Non-pigmented ciliary epithelial cell (primary cell): Measurements from ENCODE around the gene NR6A1.

Source experiments
- DNase-seq: peaks from one replicate; pipeline ENCODE4 v3.0.0-alpha.2; 2010; ENCODE audit warnings: low read depth

The NR6A1 gene

GRCh38 chr9:124526174-124526573 lies 244.9 kb downstream of the NR6A1 start:
- DNase-seq: no peak

DNA sequence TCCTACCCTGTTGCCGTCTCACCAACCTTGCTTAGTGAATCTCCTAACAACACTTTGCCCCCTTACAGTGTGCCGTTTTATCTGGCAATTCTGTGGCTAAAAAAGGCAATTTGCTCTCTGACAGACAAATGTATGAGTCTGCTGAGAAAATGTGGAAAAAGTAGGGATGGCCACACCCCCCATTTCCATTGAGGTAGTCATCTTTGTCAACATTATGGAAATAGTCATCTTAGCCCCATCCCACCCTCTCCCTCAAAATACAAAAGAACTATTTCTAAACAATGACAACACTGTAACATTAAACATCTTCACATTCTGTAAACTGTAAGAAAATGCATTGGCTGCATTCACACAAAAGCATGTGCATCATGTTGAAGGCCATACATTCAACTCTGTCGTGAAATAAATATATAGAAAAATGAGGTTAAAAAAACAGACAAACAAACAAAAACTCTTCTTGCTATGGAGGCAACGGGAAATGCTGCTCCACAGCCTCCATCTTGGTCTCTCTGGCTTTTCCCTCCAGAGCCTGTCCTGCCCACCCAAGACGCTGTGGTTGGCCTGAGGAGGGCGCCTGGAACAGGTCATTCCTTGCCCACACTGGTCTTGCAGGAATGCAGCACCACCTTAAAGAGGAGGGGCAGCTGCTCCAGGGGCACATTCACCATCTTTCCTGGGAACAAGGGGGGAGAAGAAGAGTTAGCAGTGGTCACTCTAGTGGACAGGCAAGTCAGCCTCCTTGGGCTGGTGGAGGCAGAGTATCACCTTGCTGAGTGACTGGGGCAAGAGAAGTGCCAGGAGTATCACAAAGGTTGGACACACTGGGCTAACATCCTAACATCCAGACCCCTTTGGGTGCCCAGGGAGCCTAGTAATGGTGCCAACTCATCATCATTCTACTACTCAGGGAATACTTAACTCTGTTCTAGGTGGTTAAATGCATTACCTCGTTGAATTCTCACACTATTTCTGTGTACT lies 248.7 kb downstream of the NR6A1 start:
- DNase-seq: no peak

DNA sequence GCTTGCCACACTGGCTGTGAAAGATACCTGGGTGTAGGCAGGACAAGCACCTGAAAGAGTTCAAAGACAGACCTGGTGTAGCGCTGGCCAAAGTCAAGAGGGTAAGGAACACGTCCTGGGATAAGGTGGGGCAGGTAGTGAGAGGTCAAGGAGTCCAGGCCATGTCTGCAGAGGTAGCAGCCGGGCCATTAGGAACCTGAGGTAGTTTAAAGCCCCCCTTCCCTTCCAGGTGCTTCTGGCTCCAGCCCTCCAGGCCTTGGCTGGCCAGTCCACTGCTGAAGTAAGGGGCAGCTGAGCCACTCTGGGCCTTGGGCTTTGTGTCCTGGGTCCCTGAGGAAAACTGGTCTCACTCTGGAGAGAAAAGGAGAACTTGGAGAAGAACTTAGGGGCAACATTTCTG lies 250.0 kb downstream of the NR6A1 start:
- DNase-seq: no peak

- DNase-seq: no peak
These were observed 250.9 kb downstream of the NR6A1 start for GRCh38 chr9:124520206-124520596.

DNA sequence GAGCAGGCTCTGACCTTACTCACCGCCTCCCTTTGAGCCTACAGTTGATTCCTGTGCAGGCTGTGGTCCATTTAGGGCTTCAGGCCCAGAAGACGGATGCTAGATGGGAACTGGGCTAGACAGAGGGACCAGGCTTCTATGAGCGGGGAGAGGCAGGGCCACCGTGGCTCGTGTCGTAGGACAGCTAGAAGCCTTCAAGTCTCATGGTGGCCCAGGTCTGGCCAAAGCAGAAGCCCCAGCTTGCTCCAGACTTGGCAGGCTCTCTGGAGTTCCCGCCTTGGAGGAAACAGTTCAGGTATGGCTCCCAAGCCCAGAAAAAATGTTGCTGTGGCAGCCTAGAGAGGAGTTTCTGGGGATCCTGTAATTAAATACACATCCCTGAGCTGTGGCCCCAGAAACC lies 253.0 kb downstream of the NR6A1 start:
- no peak for DNase-seq

- no peak for DNase-seq
These were observed 253.5 kb downstream of the NR6A1 start for GRCh38 chr9:124517600-124517999.

DNA sequence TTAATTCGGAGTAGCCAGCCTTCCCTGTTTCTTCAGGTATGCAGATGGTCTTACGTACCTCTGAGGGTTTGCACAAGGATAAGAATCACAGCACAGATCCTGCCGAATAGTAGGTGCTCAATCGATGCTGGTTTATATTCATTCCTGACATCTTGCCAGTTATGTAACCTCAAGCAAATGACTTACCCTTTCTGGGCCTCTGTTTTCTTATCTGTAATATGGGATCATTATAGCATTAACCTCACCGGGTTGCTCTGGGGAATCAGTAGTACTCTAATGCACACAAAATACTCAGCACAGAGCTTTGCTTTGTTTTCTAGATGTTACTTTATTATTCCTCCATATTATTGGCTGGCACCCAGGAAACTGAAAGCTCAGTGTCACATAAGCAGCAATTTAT lies 256.2 kb downstream of the NR6A1 start:
- no peak for DNase-seq

GRCh38 chr9:124514125-124514524 lies 257.0 kb downstream of the NR6A1 start:
- DNase-seq: no peak

DNA sequence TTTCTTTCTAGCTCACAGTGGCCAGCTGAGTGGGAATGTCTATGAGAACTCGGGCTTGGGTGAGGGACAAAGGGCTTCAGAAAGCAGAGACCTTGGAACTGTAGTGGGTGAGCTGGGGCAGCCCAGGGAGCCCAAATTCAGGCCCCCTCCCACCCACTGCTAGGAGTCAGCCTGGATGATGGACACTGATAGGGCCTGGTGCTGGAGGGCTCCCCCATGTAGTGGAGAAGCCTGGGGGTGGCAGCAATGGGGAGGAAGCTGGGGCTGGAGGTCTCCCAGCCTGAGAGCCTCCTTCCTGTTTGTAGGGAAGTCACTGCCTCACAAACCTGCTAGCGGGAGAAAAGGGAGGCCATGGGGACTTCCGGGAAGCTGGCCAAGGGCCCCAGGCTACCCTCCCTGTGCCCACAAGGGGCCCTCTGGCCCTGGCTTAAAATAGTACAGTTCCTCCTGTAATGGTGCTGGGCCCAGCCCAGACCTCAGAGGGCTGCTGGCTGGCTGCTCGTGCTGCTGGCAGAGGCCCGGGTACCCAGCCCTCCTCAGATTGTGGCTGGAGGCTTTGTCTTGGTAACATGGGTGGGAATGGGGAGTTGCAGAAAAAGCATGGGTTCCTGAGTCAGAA lies 257.6 kb downstream of the NR6A1 start:
- DNase-seq: no peak

- DNase-seq: no peak
These were observed 258.3 kb downstream of the NR6A1 start for GRCh38 chr9:124512806-124513204.

DNA sequence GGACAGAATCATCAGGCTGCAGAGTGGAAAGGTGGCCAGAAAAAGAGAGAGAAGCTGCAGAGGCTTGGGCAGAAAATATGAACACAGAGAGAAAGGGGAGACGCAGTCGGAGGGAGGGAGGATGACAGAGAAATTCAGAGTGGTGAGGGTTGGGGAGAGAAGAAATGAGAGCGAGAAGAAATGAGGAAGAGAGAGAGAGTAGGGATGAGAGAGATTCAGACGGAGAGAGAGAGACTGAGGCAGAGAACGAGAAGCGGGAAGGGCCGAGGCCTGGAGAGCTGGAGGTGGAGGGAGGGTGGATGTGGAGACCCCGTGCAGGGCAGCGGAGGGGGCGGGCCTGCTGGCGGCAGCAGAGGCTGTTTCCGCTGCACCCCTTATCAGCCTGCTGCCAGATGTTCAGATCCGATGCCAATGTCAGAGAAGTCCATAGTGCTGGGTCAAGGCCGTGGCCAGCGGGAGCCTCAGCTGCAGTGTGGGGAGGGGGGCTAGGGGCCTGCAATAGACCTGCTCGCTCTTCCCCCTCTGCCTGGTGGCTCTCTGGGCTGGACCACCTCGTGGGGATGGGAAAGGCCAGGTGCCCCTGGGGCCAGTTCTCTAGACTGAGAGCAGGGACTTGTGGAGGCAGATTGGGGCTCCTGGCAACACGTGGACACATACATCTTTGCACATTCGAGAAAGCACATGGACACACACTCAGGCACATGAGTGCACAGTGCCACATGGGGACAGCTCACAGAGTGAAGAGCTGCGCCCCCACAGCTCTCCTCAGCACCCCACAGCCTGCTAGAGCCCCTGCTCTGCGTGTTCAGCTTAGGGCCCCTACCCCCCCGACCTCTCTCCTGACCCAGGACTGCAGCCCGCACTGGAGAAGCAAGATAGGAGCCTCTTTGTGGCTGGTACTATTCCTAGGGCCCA lies 259.0 kb downstream of the NR6A1 start:
- DNase-seq: no peak

- DNase-seq: no peak
These were observed 259.7 kb downstream of the NR6A1 start for GRCh38 chr9:124511426-124511840.

GRCh38 chr9:124510650-124511425 lies 260.3 kb downstream of the NR6A1 start:
- DNase-seq: no peak

DNA sequence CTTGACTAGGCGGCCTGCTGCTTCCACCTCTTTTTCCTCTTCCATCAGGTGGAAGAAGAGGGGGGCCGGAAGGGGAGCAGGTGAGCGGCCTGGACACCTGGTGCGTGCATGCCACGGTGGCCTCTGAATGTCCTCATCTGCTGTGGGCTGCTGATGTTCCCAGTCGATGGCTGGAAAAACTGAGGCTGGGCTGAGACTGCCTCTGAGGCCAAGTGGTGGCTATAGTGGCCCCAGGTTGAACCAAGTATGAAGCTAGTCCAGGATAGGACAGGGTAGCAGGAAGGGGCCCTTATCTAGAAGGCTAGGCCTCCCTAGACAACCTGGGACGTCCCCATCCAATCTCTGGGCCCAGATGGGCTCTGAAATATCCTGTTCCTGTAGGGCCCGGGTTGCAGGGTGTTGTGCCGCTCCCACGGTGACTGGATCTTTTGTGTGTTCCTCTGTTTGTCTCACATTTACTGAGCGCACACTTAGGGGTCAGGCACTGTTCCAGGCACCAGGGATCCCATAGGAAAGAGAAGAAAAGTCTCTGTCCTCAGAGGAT lies 263.2 kb downstream of the NR6A1 start:
- DNase-seq: no peak

GRCh38 chr9:124506931-124507879 lies 263.9 kb downstream of the NR6A1 start, which contains the start of gene NR5A1:
Gene NR5A1 (minus strand): TSS chr9:124507399. CDS start chr9:124503395, 4,004 bp downstream.
- no peak for DNase-seq

DNA sequence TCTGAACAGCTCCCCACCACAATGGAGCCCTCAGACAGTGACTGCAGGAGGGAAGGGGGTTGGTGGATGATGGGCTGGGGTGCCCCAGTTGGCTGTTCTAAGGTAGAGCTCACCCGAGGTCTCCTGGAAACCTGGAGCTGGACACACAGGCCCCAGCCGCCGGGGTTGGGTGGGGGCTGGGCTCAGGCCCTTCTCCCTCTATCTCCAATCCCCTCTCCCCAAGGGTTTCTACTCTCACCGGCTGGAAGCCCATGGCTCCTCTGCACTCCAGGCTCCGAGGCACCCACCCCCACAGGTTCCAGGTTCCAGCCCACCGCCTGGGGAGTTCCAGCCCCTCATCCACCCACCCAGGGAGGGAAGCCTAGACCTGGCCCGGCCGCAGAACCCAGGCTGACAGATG lies 264.7 kb downstream of the NR6A1 start:
- no peak for DNase-seq

GRCh38 chr9:124505901-124506346 lies 265.2 kb downstream of the NR6A1 start:
- DNase-seq: no peak

GRCh38 chr9:124505006-124505900 lies 265.9 kb downstream of the NR6A1 start:
- no peak for DNase-seq

DNA sequence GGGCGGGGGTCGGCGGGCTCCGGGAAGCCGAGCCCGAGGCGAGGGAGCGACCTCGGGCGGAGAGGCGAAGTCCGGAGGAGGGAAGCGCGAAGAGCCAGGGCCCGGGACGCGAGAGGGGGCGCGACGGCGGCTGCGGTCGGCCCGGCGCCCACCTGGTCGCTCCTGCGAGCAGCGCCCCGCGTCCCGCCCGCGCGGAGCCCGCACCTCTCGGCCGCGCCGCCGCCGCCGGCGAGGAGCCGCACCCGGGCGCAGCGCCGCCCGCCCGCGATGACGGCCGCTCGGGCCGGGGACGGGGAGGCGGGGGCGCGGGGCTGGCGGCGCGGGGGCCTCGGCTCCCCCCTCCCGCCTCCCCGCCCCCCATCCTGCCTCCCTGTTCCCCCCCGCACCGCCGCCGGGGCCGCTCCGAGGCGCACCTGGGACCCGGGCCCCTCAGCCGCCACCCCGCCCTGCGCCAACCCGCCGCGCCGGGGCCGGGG lies 266.5 kb downstream of the NR6A1 start:
- no peak for DNase-seq
